A673 (cell line): ENCODE results near the gene ARHGEF7. TPM values are rescaled to one million over a fixed set of nuclear protein-coding genes. Genes with fewer than 3 reads are reported as not detected.

Source experiments
- BruUV-seq: library from RNA; stranded (reverse); fragments of 400-500 nt; replicated peaks from 2 replicates; lab custom pipeline; 2021; lab: Mats Ljungman, UMichigan
- CTCF ChIA-PET: fragments of 300-600 bp; sonication (Branson Sonifier 250); formaldehyde crosslinking; loops from one replicate; lab custom pipeline; 2022; ENCODE audit warnings: antibody characterized with exemption; lab: Charles Lee
- POLR2A ChIA-PET: fragments of 300-600 bp; sonication (Branson Sonifier 250); formaldehyde crosslinking; loops from one replicate; lab custom pipeline; 2022; ENCODE audit warnings: antibody characterized with exemption; ENCODE audit not compliant: low non-redundant PET; lab: Charles Lee
- DNase-seq: peaks from one replicate; pipeline ENCODE4 v3.0.0-alpha.2; 2015; ENCODE audit warnings: low spot score
- H3K27ac ChIP-seq: fragments of 200-600 bp; sonication (generic); 2 replicates; pipeline ENCODE4 v1.5.1; 2016; ENCODE audit warnings: mixed run types, low read depth, mild to moderate bottlenecking, mixed read lengths, antibody characterized with exemption, low read length; ENCODE audit not compliant: poor library complexity, severe bottlenecking
- H3K27me3 ChIP-seq: fragments of 200-600 bp; sonication (generic); replicated peaks from 2 replicates; pipeline ENCODE4 v1.6.1; 2017; ENCODE audit warnings: mixed run types, low read depth, mild to moderate bottlenecking, mixed read lengths, antibody characterized with exemption, low read length; ENCODE audit not compliant: insufficient read depth, poor library complexity
- H3K36me3 ChIP-seq: fragments of 200-600 bp; sonication (generic); 2 replicates; pipeline ENCODE4 v1.6.1; 2016; ENCODE audit warnings: mixed run types, mild to moderate bottlenecking, mixed read lengths, antibody characterized with exemption, low read length; ENCODE audit not compliant: insufficient read depth, poor library complexity, severe bottlenecking
- H3K4me1 ChIP-seq: fragments of 200-600 bp; sonication (generic); 2 replicates; pipeline ENCODE4 v1.6.1; 2017; ENCODE audit warnings: mixed run types, mild to moderate bottlenecking, mixed read lengths, antibody characterized with exemption, low read length; ENCODE audit not compliant: insufficient read depth, poor library complexity, severe bottlenecking
- H3K4me3 ChIP-seq: fragments of 200-600 bp; sonication (generic); 2 replicates; pipeline ENCODE4 v1.5.1; 2016; ENCODE audit warnings: low read depth, mixed run types, mild to moderate bottlenecking, mixed read lengths, low read length; ENCODE audit not compliant: poor library complexity, severe bottlenecking
- H3K9me3 ChIP-seq: fragments of 200-600 bp; sonication (generic); 2 replicates; pipeline ENCODE4 v1.6.1; 2016; ENCODE audit warnings: mixed run types, low read depth, mild to moderate bottlenecking, mixed read lengths, antibody characterized with exemption, low read length; ENCODE audit not compliant: poor library complexity, severe bottlenecking
- EZH2 ChIP-seq: fragments of 200-600 bp; sonication (generic); IDR thresholded peaks from 2 replicates; pipeline ENCODE4 v1.6.1; 2017; ENCODE audit warnings: borderline replicate concordance, low read depth, mild to moderate bottlenecking, mixed read lengths, antibody characterized with exemption, low read length; ENCODE audit not compliant: poor library complexity, severe bottlenecking
- intact Hi-C: fragments of 100-400 bp; cut with micrococcal nuclease; formaldehyde crosslinking; loops from one replicate; pipeline ENCODE4 v1.10.0; 2022; ENCODE audit not compliant: unreplicated experiment
- total RNA-seq: library from RNA; stranded (reverse); gene quantifications from 2 replicates; pipeline ENCODE4 v1.2.3, GENCODE V29; 2021
- TF ChIP-seq, protein P1 (sequence below): fragments of 300-800, 200-600 bp; sonication (generic); conservative IDR thresholded peaks from 2 replicates; pipeline ENCODE4 v1.5.1; 2017; ENCODE audit warnings: low read depth, mild to moderate bottlenecking, antibody characterized with exemption, low read length, moderate library complexity, mixed read lengths

ARHGEF7 gene
- total RNA-seq, 1 experiment from 2014 or later = 39.9 TPM

DNA sequence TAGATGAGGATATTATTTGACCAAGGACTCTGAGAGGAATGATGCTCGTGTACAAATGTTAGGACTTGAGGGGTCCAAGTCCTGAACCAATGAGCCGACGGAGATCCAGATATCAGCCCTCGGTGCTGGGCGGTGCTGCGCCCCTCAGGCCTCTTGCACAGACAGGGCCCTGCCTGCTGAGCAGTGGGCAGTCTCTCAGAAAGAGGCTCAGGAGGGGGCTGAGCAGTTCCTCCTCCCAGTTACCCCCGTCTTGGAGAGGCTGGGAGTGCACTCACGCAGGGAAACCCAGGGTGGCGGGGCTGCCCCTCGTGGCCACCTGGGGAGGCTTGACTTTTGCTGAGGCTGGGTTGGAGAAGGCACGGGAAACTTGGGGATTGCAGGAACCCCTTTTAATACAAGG lies 223.7 kb downstream of the ARHGEF7 start:
- ChIA-PET POLR2A (no interaction called here), CTCF (no interaction called here)
- Histone ChIP-seq H3K27ac (no peak overlapping the region), H3K9me3 (no peaks in the 10 kb centered on the region), H3K4me3 (no peak overlapping the region), H3K27me3 (no peaks in the 10 kb centered on the region), H3K36me3 (no peaks in the 10 kb centered on the region), H3K4me1 (no peaks in the 10 kb centered on the region)
- no peak for TF ChIP-seq EZH2
- TF ChIP-seq, protein P1, sequence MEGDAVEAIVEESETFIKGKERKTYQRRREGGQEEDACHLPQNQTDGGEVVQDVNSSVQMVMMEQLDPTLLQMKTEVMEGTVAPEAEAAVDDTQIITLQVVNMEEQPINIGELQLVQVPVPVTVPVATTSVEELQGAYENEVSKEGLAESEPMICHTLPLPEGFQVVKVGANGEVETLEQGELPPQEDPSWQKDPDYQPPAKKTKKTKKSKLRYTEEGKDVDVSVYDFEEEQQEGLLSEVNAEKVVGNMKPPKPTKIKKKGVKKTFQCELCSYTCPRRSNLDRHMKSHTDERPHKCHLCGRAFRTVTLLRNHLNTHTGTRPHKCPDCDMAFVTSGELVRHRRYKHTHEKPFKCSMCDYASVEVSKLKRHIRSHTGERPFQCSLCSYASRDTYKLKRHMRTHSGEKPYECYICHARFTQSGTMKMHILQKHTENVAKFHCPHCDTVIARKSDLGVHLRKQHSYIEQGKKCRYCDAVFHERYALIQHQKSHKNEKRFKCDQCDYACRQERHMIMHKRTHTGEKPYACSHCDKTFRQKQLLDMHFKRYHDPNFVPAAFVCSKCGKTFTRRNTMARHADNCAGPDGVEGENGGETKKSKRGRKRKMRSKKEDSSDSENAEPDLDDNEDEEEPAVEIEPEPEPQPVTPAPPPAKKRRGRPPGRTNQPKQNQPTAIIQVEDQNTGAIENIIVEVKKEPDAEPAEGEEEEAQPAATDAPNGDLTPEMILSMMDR = no peak
- no TSS peak for BruUV-seq
- DNase-seq = no peak
- intact Hi-C loops = no loop called here

DNA sequence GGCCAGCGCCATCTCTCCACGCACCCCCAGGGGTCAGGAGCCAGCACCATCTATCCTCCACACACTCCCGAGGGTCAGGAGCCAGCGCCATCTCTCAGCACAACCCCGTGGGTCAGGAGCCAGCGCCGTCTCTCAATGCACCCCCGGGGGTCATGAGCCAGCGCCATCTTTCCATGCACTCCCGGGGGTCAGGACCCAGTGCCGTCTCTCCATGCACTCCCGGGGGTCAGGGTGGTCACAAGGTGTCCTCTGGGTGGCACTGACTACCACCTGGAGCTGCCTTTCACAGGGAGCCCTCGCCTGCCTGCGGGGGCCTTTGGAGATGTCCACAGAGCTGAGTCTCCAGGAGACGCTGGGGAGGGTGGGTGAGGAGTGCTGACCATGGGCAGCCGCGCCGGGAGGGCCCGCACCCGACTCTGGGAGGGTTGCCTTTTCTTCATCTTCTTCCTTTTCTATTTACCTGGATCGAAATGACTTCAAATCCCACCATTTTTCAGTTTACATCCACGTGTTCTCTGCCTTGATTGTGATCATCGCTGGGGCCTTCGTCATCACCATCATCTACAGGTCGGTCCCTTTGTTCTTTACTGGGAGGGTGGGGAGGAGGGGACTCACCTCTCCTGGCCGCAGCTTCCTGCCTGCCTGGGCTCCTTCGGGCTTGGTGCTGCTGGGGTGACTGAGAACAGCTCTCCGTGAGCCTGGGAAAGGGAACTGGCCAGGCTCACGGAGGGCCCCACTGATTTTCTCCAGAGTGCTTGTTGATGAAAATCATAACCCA lies 224.4 kb downstream of the ARHGEF7 start:
- no peak for TF ChIP-seq EZH2
- TF ChIP-seq, protein P1 = no peak
- Histone ChIP-seq H3K4me1 (no peaks in the 10 kb centered on the region), H3K27me3 (no peaks in the 10 kb centered on the region), H3K27ac (no peak overlapping the region), H3K4me3 (no peak overlapping the region), H3K9me3 (no peaks in the 10 kb centered on the region), H3K36me3 (no peaks in the 10 kb centered on the region)
- DNase-seq = no peak
- ChIA-PET CTCF (no interaction called here), POLR2A (no interaction called here)
- intact Hi-C loops = no loop called here
- BruUV-seq = no TSS peak

DNA sequence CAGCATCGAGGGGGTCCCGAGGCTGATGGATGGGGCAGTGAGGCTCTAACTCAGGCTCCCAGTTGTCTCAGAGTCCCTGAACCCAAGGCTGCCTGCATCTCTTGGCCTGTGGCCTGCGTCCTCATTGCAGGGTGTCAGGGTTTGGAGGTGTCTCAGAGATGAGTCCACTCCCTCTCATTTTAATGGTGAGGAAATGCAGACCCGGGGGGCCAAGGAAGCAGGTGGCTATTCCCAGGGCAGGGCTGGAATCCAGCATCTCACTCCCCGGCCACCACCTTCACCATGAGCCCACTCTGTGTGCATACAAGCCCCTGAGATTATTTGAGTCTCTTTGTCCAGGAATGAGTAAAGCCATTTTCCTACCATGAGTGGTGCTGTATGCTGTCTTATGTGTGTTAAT lies 226.8 kb downstream of the ARHGEF7 start:
- intact Hi-C loops = no loop called here
- H3K36me3 ChIP-seq = no peaks in the 10 kb centered on the region

More for the DNA sequence above, 226.8 kb downstream of the ARHGEF7 start:
- Histone ChIP-seq H3K4me1 (no peaks in the 10 kb centered on the region), H3K27ac (no peak overlapping the region), H3K9me3 (no peaks in the 10 kb centered on the region), H3K27me3 (no peaks in the 10 kb centered on the region), H3K4me3 (no peak overlapping the region)
- ChIA-PET CTCF (no interaction called here), POLR2A (no interaction called here)
- BruUV-seq = no TSS peak
- DNase-seq = no peak
- no peak for TF ChIP-seq EZH2
- TF ChIP-seq, protein P1 = no peak
